H1 (cell line): ENCODE results near the gene RHOU. TPM values are rescaled to one million over a fixed set of nuclear protein-coding genes. Genes with fewer than 3 reads are reported as not detected.

ENCODE experiments used
- CTCF ChIA-PET: fragments of 300-600 bp; sonication (Branson Sonifier 250); formaldehyde crosslinking; loops from one replicate; lab custom pipeline; 2021; ENCODE audit not compliant: partially characterized antibody; lab: Charles Lee
- POLR2A ChIA-PET: fragments of 300-600 bp; sonication (Branson Sonifier 250); formaldehyde crosslinking; loops from one replicate; lab custom pipeline; 2021; ENCODE audit warnings: inconsistent platforms; ENCODE audit not compliant: partially characterized antibody; lab: Charles Lee
- DNase-seq, 2 experiments: peaks; one replicate each; pipeline versions ENCODE4 v3.0.0 to v3.0.0-alpha.2; 2010 to 2022; ENCODE audit warnings: low spot score in 2 of 2, low read depth in 1 of 2, mixed read lengths in 1 of 2
- FAIRE-seq: peaks from 2 replicates; lab custom pipeline; 2011; peaks lifted over from hg19 to GRCh38; lab: Jason Lieb, UNC
- H2AFZ ChIP-seq: 2 replicates; pipeline ENCODE4 v1.8.1; 2012; ENCODE audit warnings: low read length, inconsistent platforms
- H2AK5ac ChIP-seq: 2 replicates; pipeline ENCODE4 v1.6.1; 2013; ENCODE audit warnings: low read depth, low read length
- H2BK120ac ChIP-seq: replicated peaks from 2 replicates; pipeline ENCODE3; 2013; ENCODE audit warnings: low read depth, low read length, inconsistent platforms
- H2BK12ac ChIP-seq: 2 replicates; pipeline ENCODE4 v1.6.1; 2013; ENCODE audit warnings: low read depth, low read length
- H2BK15ac ChIP-seq: 2 replicates; pipeline ENCODE4 v1.6.1; 2013; ENCODE audit warnings: low read length
- H2BK20ac ChIP-seq: 2 replicates; pipeline ENCODE4 v1.6.1; 2013; ENCODE audit warnings: low read length
- H2BK5ac ChIP-seq: 2 replicates; pipeline ENCODE4 v1.6.1; 2013; ENCODE audit warnings: low read depth, low read length
- H3K14ac ChIP-seq: 2 replicates; pipeline ENCODE4 v1.6.1; 2013; ENCODE audit warnings: inconsistent platforms; ENCODE audit not compliant: insufficient read length
- H3K18ac ChIP-seq: 2 replicates; pipeline ENCODE4 v1.6.1; 2013; ENCODE audit warnings: low read length; ENCODE audit errors: extremely low read depth
- H3K23ac ChIP-seq: 2 replicates; pipeline ENCODE4 v1.6.1; 2013; ENCODE audit warnings: inconsistent platforms; ENCODE audit not compliant: insufficient read length
- H3K23me2 ChIP-seq: 2 replicates; pipeline ENCODE4 v1.6.1; 2013; ENCODE audit warnings: low read depth, low read length
- H3K27ac ChIP-seq: 2 replicates; pipeline ENCODE4 v1.6.1; 2011; ENCODE audit warnings: low read depth, low read length, inconsistent platforms
- H3K27me3 ChIP-seq, 4 experiments: replicated peaks in 1 of 4; 1 replicate in 1 of 4; 2 replicates in 3 of 4; pipeline versions ENCODE4 v1.6.1 to v1.8.1; 2011 to 2013; ENCODE audit warnings: low read length in 3 of 4, mild to moderate bottlenecking in 3 of 4, inconsistent platforms in 2 of 4, mixed read lengths in 2 of 4, moderate library complexity in 1 of 4; ENCODE audit not compliant: control insufficient read depth in 3 of 4, insufficient read depth in 3 of 4; ENCODE audit errors: extremely low read depth in 1 of 4
- H3K36me3 ChIP-seq, 4 experiments: 2 replicates each; pipeline versions ENCODE4 v1.6.1 to v1.8.1; 2011 to 2013; ENCODE audit warnings: mild to moderate bottlenecking in 4 of 4, low read length in 3 of 4, moderate library complexity in 2 of 4, control low read depth in 1 of 4, inconsistent platforms in 1 of 4; ENCODE audit not compliant: insufficient read depth in 4 of 4, control insufficient read depth in 2 of 4
- H3K4ac ChIP-seq: replicated peaks from 2 replicates; pipeline ENCODE3; 2013; ENCODE audit warnings: low read length, low read depth, mixed read lengths, inconsistent platforms; ENCODE audit not compliant: insufficient read length
- H3K4me1 ChIP-seq, 4 experiments: replicated peaks in 1 of 4; 1 replicate in 1 of 4; 2 replicates in 3 of 4; pipeline versions ENCODE4 v1.6.1 to v1.8.1; 2011 to 2013; ENCODE audit warnings: low read length in 3 of 4, inconsistent platforms in 2 of 4, mixed read lengths in 1 of 4; ENCODE audit not compliant: insufficient read depth in 4 of 4, control insufficient read depth in 3 of 4
- H3K4me2 ChIP-seq, 2 experiments: 2 replicates each; pipeline versions ENCODE4 v1.6.1 to v1.8.1; 2011 to 2013; ENCODE audit warnings: low read depth in 2 of 2, low read length in 2 of 2, control low read depth in 1 of 2, inconsistent platforms in 1 of 2, mild to moderate bottlenecking in 1 of 2; ENCODE audit not compliant: insufficient read depth in 1 of 2
- H3K4me3 ChIP-seq, 4 experiments: fragments of 200-600, 300-600 bp in 1 of 4; sonication (generic), shearing (Covaris generic), sonication (Bioruptor Twin) in 1 of 4; 2 replicates each; pipeline versions ENCODE4 v1.5.1 to v1.8.1; 2011 to 2016; ENCODE audit warnings: low read length in 4 of 4, low read depth in 3 of 4, control low read depth in 2 of 4, inconsistent platforms in 2 of 4, mild to moderate bottlenecking in 2 of 4, mixed read lengths in 1 of 4, moderate library complexity in 1 of 4; ENCODE audit not compliant: insufficient read depth in 2 of 4; ENCODE audit errors: extremely low read depth in 1 of 4
- H3K56ac ChIP-seq: replicated peaks from 2 replicates; pipeline ENCODE3; 2013; ENCODE audit warnings: low read depth, mild to moderate bottlenecking, mixed read lengths, low read length, inconsistent platforms; ENCODE audit not compliant: insufficient read length
- H3K79me1 ChIP-seq: 2 replicates; pipeline ENCODE4 v1.6.1; 2013; ENCODE audit warnings: low read depth, low read length, control low read depth
- H3K79me2 ChIP-seq, 2 experiments: 2 replicates each; pipeline versions ENCODE4 v1.6.1 to v1.8.1; 2012 to 2013; ENCODE audit warnings: low read length in 2 of 2, mild to moderate bottlenecking in 2 of 2, inconsistent platforms in 1 of 2; ENCODE audit not compliant: insufficient read depth in 2 of 2, control insufficient read depth in 1 of 2
- H3K9ac ChIP-seq, 4 experiments: replicated peaks in 1 of 4; 1 replicate in 1 of 4; 2 replicates in 3 of 4; pipeline versions ENCODE4 v1.6.1 to v1.8.1; 2011 to 2013; ENCODE audit warnings: low read depth in 3 of 4, low read length in 3 of 4, control low read depth in 2 of 4, mild to moderate bottlenecking in 2 of 4, moderate library complexity in 2 of 4, inconsistent platforms in 1 of 4; ENCODE audit errors: extremely low read depth in 1 of 4
- H3K9me3 ChIP-seq, 2 experiments: 2 replicates each; pipeline versions ENCODE4 v1.6.1 to v1.8.1; 2012 to 2013; ENCODE audit warnings: mild to moderate bottlenecking in 2 of 2, moderate library complexity in 2 of 2, control low read depth in 1 of 2, inconsistent platforms in 1 of 2, low read depth in 1 of 2, low read length in 1 of 2, mixed read lengths in 1 of 2; ENCODE audit not compliant: insufficient read depth in 2 of 2
- H4K20me1 ChIP-seq, 2 experiments: replicated peaks in 1 of 2; 2 replicates each; pipeline versions ENCODE3 to v1.8.1; 2011 to 2013; ENCODE audit warnings: inconsistent platforms in 2 of 2, low read length in 2 of 2, mild to moderate bottlenecking in 1 of 2; ENCODE audit not compliant: insufficient read depth in 2 of 2, control insufficient read depth in 1 of 2
- H4K5ac ChIP-seq: 2 replicates; pipeline ENCODE4 v1.6.1; 2013; ENCODE audit warnings: low read length, low read depth, mixed read lengths, inconsistent platforms; ENCODE audit not compliant: insufficient read length
- H4K8ac ChIP-seq: 2 replicates; pipeline ENCODE4 v1.8.0; 2013; ENCODE audit warnings: mild to moderate bottlenecking, moderate library complexity, low read length, inconsistent platforms; ENCODE audit not compliant: insufficient read depth; ENCODE audit errors: extremely low read depth
- H4K91ac ChIP-seq: replicated peaks from 2 replicates; pipeline ENCODE3; 2013; ENCODE audit warnings: low read length, mixed read lengths, inconsistent platforms; ENCODE audit not compliant: insufficient read length
- ASH2L ChIP-seq: fragments of 200-600, 300-600 bp; sonication (generic); IDR thresholded peaks from one replicate; pipeline ENCODE4 v1.7.1; 2017; ENCODE audit warnings: low read length
- CBX5 ChIP-seq: fragments of 300-800, 300-1000 bp; sonication (generic); IDR thresholded peaks from 2 replicates; pipeline ENCODE4 v1.7.1; 2016; ENCODE audit warnings: antibody characterized with exemption, low read length, low read depth
- CEBPB ChIP-seq: IDR thresholded peaks from 2 replicates; pipeline ENCODE4 v1.6.1; 2012; ENCODE audit warnings: low read depth, low read length
- MAFK ChIP-seq: IDR thresholded peaks from 2 replicates; pipeline ENCODE4 v1.6.1; 2012; ENCODE audit warnings: low read depth, mild to moderate bottlenecking, improper control_type of control experiment, low read length
- MAX ChIP-seq: IDR thresholded peaks from 2 replicates; pipeline ENCODE4 v1.6.1; 2012; ENCODE audit warnings: inconsistent platforms
- PHF8 ChIP-seq: fragments of 200-600 bp; sonication (generic); conservative IDR thresholded peaks from 2 replicates; pipeline ENCODE4 v1.7.1; 2012; ENCODE audit warnings: low read depth, mild to moderate bottlenecking, inconsistent platforms, low read length, moderate library complexity
- POLR2A ChIP-seq, 2 experiments: IDR thresholded peaks; 1 replicate in 1 of 2; 2 replicates in 1 of 2; pipeline ENCODE4 v1.6.1; 2011; ENCODE audit warnings: low read depth in 2 of 2, low read length in 2 of 2, mild to moderate bottlenecking in 2 of 2; ENCODE audit errors: control extremely low read depth in 1 of 2
- RAD21 ChIP-seq, 2 experiments: IDR thresholded peaks in 1 of 2; conservative IDR thresholded peaks in 1 of 2; 2 replicates each; pipeline ENCODE4 v1.6.1; 2011; ENCODE audit warnings: low read depth in 2 of 2, low read length in 2 of 2, improper control_type of control experiment in 1 of 2, inconsistent platforms in 1 of 2, mild to moderate bottlenecking in 1 of 2, moderate library complexity in 1 of 2
- SP2 ChIP-seq: IDR thresholded peaks from 2 replicates; pipeline ENCODE4 v1.6.1; 2012; ENCODE audit warnings: mild to moderate bottlenecking, low read length, inconsistent platforms
- SUZ12 ChIP-seq: fragments of 200-600 bp; sonication (generic); IDR thresholded peaks from 2 replicates; pipeline ENCODE4 v1.6.1; 2012; ENCODE audit warnings: mild to moderate bottlenecking, inconsistent platforms, low read length, moderate library complexity, mixed read lengths
- TAF7 ChIP-seq: optimal IDR thresholded peaks from 2 replicates; pipeline ENCODE3; 2011; ENCODE audit warnings: low read depth, mild to moderate bottlenecking, inconsistent platforms, low read length, moderate library complexity, borderline replicate concordance
- TCF12 ChIP-seq: IDR thresholded peaks from 2 replicates; pipeline ENCODE4 v1.6.1; 2011; ENCODE audit warnings: low read depth, mild to moderate bottlenecking, low read length
- TEAD4 ChIP-seq: IDR thresholded peaks from 2 replicates; pipeline ENCODE4 v1.6.1; 2012; ENCODE audit warnings: low read depth, low read length, inconsistent platforms, mixed read lengths
- ZNF274 ChIP-seq: IDR thresholded peaks from 2 replicates; pipeline ENCODE4 v1.7.0; 2012; ENCODE audit warnings: low read length, borderline replicate concordance; ENCODE audit errors: extremely low read depth
- WGBS, 2 experiments: shearing (Covaris generic) in 1 of 2; methylation state at CpG; one replicate each; pipeline versions ENCODE4 v1.1.6 to v1.1.7; 2013 to 2015; ENCODE audit warnings: low lambda C conversion rate in 2 of 2, mixed read lengths in 2 of 2, inconsistent platforms in 1 of 2, low coverage in 1 of 2, missing lambda C conversion rate in 1 of 2; ENCODE audit not compliant: insufficient replicate concordance in 2 of 2, insufficient coverage in 1 of 2, insufficient read length in 1 of 2; ENCODE audit errors: extremely low coverage in 1 of 2, missing lambda C conversion rate in 1 of 2; 5-methylcytosine and 5-hydroxymethylcytosine counted together
- polyA plus RNA-seq, 7 experiments: library from polyadenylated mRNA; depleted of rRNA in 3 of 7; stranded (reverse) in 5 of 7; unstranded in 2 of 7; fragments of >200 nt in 5 of 7; fragments of 200-250 nt in 2 of 7; gene quantifications; 1 replicate in 5 of 7; 2 replicates in 1 of 7; 4 replicates in 1 of 7; pipeline versions ENCODE4 v1.2.1 to v1.2.3, GENCODE V29; 2011 to 2013; ENCODE audit warnings: missing spikeins in 2 of 7, mixed read lengths in 2 of 7
- total RNA-seq: library from RNA; stranded (reverse); fragmentation: NEBNext Ultra II Directional; extraction: Animal tissue kit (Norgen Biotek cat#: 25700); gene quantifications from 2 replicates; pipeline ENCODE4 v1.2.1, GENCODE V29; 2021

Gene RHOU
- total and polyA plus RNA-seq, 2 of the 8 experiments (the other 6 are each of a cell fraction or from before 2014, with no cell fraction given): 3.0 to 3.4 TPM

GRCh38 chr1:228768355-228769000, 33.2 kb downstream of the RHOU start:
- H3K4ac ChIP-seq: no peak overlapping the region
- CTCF ChIA-PET: no interaction called here
- no peak overlapping the region for H3K4me3 ChIP-seq
- H3K27me3 ChIP-seq: no peaks in the 10 kb centered on the region
- H2BK15ac ChIP-seq: no peak overlapping the region
- no peak overlapping the region for H2BK12ac ChIP-seq
- DNase-seq (no peak), FAIRE-seq (no peak)
- H2AK5ac ChIP-seq: no peak overlapping the region
- no peak overlapping the region for H4K8ac ChIP-seq
- no peaks in the 10 kb centered on the region for H4K20me1 ChIP-seq
- H3K4me1 ChIP-seq: no peaks in the 10 kb centered on the region
- no peaks in the 10 kb centered on the region for H3K79me1 ChIP-seq
- WGBS, 2 experiments: 82% methylated on average over 12 of the region's 12 CpGs; no CpG with 5 or more reads in 1 of the 2 experiments
- no peaks in the 10 kb centered on the region for H3K23me2 ChIP-seq
- H3K4me2 ChIP-seq: no peak overlapping the region
- TF ChIP-seq TAF7 (no peak), SP2 (no peak), CBX5 (no peak), POLR2A (IDR thresholded peaks at IDR 0.05; ENCODE audit: control extremely low read depth in 1 of 2, low read depth in 2 of 2, low read length in 2 of 2) (no peak), CEBPB (no peak), SUZ12 (no peak), PHF8 (no peak), MAX (no peak), RAD21 (IDR thresholded peaks at IDR 0.05 in 1 of 2, conservative IDR thresholded peaks at IDR 0.05 in 1 of 2; ENCODE audit: low read depth in 2 of 2, low read length in 2 of 2) (no peak), ASH2L (no peak), TEAD4 (no peak), MAFK (no peak), ZNF274 (no peak), TCF12 (no peak)
- TF ChIP-seq, all 59 proteins: peak for 0
- Histone ChIP-seq H3K56ac (no peak overlapping the region), H3K14ac (no peak overlapping the region), H2BK20ac (no peak overlapping the region), H4K5ac (no peak overlapping the region), H3K23ac (no peak overlapping the region), H3K18ac (no peak overlapping the region), H2BK5ac (no peak overlapping the region), H4K91ac (no peak overlapping the region), H2AFZ (no peak overlapping the region), H3K9me3 (no peaks in the 10 kb centered on the region; a peak in 1 of 4 replicates), H3K27ac (no peak overlapping the region), H3K9ac (no peak overlapping the region), H3K79me2 (no peaks in the 10 kb centered on the region), H3K36me3 (no peaks in the 10 kb centered on the region), H2BK120ac (no peak overlapping the region)
- POLR2A ChIA-PET: no interaction called here
